Measurements from ENCODE around the gene DLG4. TPM values are rescaled to one million over a fixed set of nuclear protein-coding genes. Genes with fewer than 3 reads are reported as not detected.
A peak's percentile ranks its signal among the peaks of the same experiment; 100 is the strongest.

The DLG4 gene
- total and polyA plus RNA-seq, 10 donors: 3.0 to 38.5 (median 23.5) TPM

GRCh38 chr17:7214300-7215135 lies 5.1 kb downstream of the DLG4 start:
- peak overlapping the region in 7 of 8 donors; percentile 72 to 99 (median 79) for H3K27ac ChIP-seq
- no peaks in the 10 kb centered on the region for H3K36me3 ChIP-seq
- H3K4me3 ChIP-seq: peak overlapping the region; percentile 44 to 87 (median 61)
- no peaks in the 10 kb centered on the region for H3K9me3 ChIP-seq
- intact Hi-C loops (cut with DNase I; ENCODE audit: low total_unique reads): no loop called here
- TF ChIP-seq POLR2AphosphoS5 (IDR thresholded peaks at IDR 0.05) (peak; percentile 6 to 83 (median 68)), POLR2A (IDR thresholded peaks at IDR 0.05) (no peak), CTCF (IDR thresholded peaks at IDR 0.05 in 8 of 11, conservative IDR thresholded peaks at IDR 0.05 in 3 of 11) (peak in 10 of 11 experiments; percentile 19 to 65 (median 42))
- H3K4me1 ChIP-seq: peaks cover 34 to 75% (median 58%) of the 10 kb centered on the region in 6 donors
- 0 to 1% (median 0%) methylated on average over 44 to 45 of the region's 45 CpGs for WGBS, 5 donors
- H3K27me3 ChIP-seq (replicated peaks in 1 of 7): no peaks in the 10 kb centered on the region
- peak; percentile 100 for DNase-seq

- no peak for DNase-seq
- no peaks in the 10 kb centered on the region for H3K27me3 ChIP-seq (replicated peaks in 1 of 7)
- peak in 8 of 11 experiments; percentile 19 to 51 (median 28) for TF ChIP-seq CTCF (IDR thresholded peaks at IDR 0.05 in 8 of 11, conservative IDR thresholded peaks at IDR 0.05 in 3 of 11)
- TF ChIP-seq POLR2AphosphoS5 (IDR thresholded peaks at IDR 0.05): no peak
- intact Hi-C loops (cut with DNase I; ENCODE audit: low total_unique reads): no loop called here
- H3K9me3 ChIP-seq: no peaks in the 10 kb centered on the region
- H3K4me1 ChIP-seq: peaks cover 28 to 69% (median 52%) of the 10 kb centered on the region in 6 donors
- WGBS, 5 donors: 3 to 5% (median 4%) methylated on average over 15 of the region's 15 CpGs
- H3K27ac ChIP-seq: peak overlapping the region in 7 of 8 donors; percentile 72 to 99 (median 79)
- peak overlapping the region; percentile 16 to 87 (median 61) for H3K4me3 ChIP-seq
- H3K36me3 ChIP-seq: no peaks in the 10 kb centered on the region
These were observed 5.7 kb downstream of the DLG4 start for GRCh38 chr17:7213895-7214299.

- Histone ChIP-seq H3K27me3 (replicated peaks in 1 of 7) (no peaks in the 10 kb centered on the region), H3K9me3 (no peaks in the 10 kb centered on the region), H3K4me3 (no peak overlapping the region), H3K36me3 (no peaks in the 10 kb centered on the region), H3K4me1 (peaks cover 18 to 64% (median 39%) of the 10 kb centered on the region in 6 donors), H3K27ac (no peak overlapping the region)
- intact Hi-C loops (cut with DNase I; ENCODE audit: low total_unique reads): no loop called here
- 56 to 76% (median 74%) methylated on average over 23 to 37 of the region's 37 CpGs for WGBS, 5 donors
- no peak for DNase-seq
- no peak for TF ChIP-seq POLR2A (IDR thresholded peaks at IDR 0.05)
- TF ChIP-seq CTCF (IDR thresholded peaks at IDR 0.05 in 8 of 11, conservative IDR thresholded peaks at IDR 0.05 in 3 of 11): no peak
- TF ChIP-seq POLR2AphosphoS5 (IDR thresholded peaks at IDR 0.05): no peak
These were observed 8.0 kb downstream of the DLG4 start for GRCh38 chr17:7211491-7212273.
